Glomerular visceral epithelial cell (primary cell): ENCODE data around the gene CSF2.

Experiments used
- DNase-seq: peaks from one replicate; pipeline ENCODE4 v3.0.0-alpha.2; 2016; ENCODE audit errors: extremely low spot score

CSF2 gene

DNA sequence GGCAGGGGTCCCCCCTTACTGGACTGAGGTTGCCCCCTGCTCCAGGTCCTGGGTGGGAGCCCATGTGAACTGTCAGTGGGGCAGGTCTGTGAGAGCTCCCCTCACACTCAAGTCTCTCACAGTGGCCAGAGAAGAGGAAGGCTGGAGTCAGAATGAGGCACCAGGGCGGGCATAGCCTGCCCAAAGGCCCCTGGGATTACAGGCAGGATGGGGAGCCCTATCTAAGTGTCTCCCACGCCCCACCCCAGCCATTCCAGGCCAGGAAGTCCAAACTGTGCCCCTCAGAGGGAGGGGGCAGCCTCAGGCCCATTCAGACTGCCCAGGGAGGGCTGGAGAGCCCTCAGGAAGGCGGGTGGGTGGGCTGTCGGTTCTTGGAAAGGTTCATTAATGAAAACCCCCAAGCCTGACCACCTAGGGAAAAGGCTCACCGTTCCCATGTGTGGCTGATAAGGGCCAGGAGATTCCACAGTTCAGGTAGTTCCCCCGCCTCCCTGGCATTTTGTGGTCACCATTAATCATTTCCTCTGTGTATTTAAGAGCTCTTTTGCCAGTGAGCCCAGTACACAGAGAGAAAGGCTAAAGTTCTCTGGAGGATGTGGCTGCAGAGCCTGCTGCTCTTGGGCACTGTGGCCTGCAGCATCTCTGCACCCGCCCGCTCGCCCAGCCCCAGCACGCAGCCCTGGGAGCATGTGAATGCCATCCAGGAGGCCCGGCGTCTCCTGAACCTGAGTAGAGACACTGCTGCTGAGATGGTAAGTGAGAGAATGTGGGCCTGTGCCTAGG lies at the start of gene CSF2:
Gene CSF2 (plus strand): TSS at position 559 of the 783 bp plus-strand sequence. CDS start 35 bp downstream, at position 594.
- peak; percentile 81 for DNase-seq

DNA sequence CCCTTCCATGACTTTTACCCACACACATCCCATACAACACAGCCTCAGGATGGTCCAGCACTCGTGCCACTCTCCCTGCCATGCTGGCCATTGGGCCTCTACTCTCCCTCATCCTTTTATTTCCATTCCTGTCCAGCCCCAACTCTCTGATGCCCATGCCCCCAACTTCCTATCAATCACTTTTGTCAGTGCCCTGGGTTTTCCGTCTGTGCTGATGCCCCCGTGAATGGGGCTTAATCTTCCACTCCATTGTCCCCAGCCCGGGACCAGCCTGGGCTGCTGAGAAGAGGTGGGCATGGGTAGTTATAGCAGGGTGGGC lies 49.5 kb upstream of the CSF2 start:
- no peak for DNase-seq

DNA sequence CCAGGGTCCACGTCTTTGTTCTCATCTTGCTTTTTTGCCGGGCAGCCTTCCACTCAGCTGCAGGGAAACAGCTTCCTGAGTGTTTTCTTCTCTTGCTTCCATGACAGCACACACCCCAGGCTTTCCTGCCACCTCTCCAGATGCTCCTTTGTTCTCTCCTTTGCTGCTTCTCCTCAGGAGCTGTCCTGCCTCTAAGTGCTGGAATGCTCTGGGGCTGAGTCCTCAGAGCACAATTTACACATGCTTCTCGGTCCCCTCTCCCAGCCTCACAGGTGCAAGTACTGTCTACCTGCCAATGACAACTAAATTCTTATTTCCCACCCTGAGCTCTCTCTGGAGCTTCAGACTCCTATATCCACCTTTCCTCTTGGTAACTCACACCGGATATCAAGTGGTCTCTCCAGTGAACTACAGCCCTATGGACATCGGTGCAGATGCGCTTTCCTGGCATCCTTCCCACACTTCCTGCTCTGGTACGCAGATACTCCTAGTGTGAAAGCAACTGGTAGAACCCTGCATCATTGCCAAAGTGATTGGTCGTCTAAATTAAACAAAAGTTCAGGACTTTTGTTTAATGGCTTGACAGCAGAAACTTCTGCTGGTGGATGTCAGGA lies 48.7 kb upstream of the CSF2 start:
- DNase-seq, result no peak

DNA sequence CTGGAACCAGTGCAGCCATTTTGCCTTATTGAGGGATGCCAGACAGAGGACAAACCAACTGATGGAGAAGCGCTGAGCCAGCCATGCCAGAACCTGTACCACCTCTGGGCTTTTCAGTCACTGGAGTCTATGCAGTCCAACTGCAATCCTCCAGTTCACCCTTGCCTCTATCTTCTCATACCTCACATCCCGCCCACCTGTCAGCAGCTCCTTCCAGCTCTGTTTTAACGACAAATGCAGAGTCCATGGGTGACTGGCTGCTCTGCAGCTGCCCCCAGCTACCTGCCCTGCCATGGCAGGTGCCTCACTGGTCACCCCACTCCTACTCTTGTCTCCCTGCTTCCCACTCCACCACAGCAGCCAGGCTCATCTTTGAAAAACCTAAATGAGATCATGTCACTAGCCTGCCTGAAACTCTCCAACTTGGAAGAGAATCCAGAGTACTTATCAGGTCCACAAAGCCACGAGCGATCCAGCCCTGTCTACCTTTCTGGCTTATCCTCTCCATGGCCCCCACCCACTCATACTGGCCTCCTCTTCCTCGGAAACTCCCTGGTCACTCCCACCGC lies 48.1 kb upstream of the CSF2 start:
- no peak for DNase-seq

DNA sequence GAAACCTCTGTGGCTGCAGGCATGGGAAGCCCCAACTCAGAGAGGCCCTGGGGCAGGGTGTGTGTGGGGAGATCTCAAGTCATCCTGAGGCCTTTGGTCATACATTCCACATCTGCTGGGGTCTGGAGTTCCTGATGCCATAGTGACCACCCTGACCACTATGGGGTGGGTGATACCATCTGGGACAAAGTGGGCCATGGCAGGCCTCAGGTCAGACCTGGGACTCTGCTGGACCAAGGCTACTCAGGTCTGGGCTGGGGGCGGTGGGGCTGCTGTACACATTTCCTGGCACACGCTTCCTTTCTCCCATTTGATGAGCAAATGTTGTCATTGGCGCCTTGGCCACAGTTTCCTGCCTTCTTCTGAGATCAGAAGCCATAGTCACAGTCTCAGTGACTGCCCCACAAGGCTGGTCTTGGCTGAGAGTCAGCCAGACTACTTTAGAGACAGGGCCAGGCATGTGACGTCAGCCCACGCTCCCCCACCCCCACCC lies 47.0 kb upstream of the CSF2 start:
- DNase-seq, result no peak

DNA sequence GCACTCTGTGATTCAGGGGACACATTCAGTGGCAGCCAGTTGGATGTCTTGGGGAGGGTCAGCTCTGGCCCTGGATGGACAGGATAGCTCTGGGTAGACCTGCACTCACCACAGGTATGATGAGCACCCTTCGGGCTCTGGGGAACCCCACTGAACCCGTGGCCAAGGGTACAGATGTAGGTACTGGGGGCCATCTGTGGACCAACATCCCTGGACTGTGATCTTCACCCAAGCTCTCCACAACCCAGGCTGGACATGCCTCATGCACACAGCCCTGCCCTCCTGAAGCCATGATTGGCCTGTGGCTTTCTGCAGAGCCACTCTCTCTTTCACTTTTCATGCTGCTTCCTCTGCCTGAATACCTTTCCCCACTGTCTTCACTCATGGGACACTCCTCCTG lies 46.6 kb upstream of the CSF2 start:
- no peak for DNase-seq

DNA sequence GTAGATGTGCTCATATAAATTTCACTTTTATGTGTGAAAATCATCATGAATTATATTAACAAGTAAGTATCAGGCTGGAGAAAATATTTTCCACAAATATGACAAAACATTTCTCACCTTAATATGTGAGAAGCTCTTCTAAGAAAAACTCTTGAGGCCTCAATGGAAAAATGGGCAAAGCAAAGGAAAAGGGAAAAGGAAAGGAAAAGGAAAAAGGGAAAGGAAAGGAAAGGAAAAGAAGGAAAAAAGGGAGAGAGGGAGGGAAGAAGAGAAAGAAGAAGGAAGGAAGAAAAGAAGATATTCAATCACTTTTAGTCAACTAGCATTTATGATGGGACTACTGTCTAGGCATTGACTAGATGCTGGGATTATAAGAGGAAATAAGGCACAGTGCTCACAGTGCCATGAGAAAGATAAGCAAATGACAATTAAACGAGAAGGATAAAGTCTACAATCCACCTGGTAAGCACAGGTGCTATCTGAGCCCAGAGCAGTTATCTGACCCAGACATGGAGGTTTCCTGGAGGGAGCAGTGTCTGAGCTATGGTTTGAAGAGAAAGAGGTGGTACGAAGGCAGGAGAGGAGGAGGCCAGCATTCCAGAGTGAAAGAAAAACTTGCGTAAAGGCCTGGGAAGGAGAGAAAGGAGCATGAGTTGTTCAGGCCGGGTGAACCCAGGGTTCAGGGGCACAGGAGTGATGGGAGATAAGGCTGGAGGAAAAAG lies 43.8 kb upstream of the CSF2 start:
- DNase-seq, result no peak

DNA sequence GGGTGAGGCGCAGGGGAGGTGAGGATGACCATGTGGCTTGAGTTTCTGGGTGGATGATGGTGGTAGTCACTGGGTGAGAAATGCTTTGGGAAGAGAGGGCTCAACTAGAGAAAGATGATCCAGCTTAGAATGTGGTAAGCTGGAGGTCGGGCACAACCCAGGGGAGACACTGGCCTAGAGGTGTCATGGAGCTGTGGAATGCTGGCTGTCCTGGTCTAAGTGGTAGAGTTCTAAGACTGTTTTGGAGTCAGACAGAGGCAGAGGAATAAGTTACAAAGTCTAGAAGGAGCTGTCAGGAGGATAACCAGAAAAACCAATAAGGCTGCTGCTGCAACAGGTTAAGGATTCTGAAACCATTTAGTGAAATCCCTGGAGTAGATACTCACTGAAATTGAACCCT lies 43.0 kb upstream of the CSF2 start:
- DNase-seq, result no peak

DNA sequence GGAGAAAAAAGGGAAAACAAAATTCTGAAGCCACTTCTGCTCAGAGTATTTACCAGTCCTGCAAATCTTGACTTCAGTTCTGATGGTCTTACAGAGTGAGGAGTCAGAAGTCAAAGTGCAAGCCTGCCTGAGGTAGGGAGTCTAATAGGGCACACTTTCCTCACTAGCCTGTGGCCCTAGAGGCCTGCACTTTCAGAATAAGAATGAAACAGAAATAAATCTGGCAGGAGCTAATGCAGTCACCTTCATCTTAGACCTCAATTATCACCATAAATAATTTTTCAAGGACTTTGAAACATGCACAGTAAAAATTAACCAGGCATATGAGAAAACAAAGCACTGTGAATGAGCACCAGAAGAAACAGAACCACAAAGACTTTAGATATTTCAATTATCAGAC lies 41.4 kb upstream of the CSF2 start:
- no peak for DNase-seq

DNA sequence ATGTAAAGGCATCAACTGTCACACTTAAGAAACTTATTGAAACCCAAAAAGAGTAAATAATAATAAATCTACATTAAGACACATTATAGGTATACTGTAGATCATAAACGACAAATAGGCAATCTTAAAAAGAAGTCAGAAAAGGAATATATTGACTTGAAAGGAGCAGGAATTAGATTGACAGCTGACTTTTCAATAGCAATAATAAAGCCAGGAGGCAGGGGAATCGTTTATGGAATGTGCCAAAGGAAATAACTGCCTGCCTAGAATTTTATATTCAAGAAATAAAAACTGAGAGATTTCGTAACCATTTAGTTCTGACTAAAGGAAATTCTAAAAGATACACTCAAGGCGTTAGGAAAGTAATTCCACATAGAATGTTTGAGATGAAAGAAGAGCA lies 40.5 kb upstream of the CSF2 start:
- DNase-seq, result no peak

DNA sequence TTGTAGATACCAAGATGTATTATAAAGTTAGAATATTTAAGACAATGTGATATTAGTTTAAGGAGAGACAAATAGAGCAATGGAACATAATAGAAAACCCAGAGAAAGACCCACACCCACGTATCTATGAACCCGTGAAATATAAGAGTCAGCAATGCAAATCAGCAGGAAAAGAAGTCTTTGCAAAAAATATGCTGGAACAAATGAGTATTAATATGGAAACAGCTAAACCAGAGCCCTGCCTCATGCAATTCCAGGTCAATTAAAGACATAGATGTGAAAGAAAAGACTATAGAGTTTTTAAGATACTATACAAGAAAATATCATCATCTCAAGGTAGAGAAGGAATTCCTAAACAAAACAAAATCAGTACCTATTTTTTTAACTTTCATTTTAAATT lies 36.2 kb upstream of the CSF2 start:
- no peak for DNase-seq

DNA sequence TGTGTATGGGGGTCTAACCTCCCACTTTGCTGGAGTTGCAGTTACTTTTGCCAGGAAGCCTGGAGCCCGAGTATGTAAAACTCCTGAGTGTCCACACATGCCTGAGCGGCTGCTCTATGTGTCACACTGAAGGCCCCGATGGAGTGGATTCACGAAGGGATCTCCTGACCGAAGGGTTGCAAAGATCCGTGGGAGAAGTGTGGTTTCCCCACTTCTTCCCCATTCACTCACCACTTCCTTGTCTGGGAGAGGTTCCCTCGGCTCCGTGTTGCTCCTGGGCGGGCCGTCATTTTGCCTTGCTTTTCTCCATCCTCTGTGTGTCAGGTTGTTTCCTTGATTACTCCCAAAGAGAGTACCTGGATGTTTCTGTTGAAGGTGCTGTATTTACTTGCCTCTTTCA lies 29.4 kb upstream of the CSF2 start:
- no peak for DNase-seq

DNA sequence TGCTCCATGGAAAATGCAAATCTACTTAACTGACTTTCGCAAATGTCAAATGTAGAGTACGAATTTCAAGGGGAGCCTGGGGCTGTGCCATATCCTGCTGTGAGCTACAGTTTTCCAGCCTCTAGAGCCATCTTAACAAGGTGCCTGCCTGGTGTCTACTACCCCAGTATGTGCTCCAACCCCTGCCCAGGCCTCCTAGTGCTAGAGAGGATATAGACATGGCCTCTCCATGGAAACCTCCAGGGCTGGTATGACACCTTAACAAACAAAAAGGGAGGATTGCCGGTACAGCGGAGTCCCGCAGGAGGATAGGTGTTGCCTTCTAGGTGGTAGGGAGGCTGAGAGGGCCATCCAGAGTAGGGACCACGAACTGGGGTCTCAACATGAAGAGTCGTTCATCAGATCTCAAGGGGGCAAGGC lies 26.7 kb upstream of the CSF2 start:
- no peak for DNase-seq

DNA sequence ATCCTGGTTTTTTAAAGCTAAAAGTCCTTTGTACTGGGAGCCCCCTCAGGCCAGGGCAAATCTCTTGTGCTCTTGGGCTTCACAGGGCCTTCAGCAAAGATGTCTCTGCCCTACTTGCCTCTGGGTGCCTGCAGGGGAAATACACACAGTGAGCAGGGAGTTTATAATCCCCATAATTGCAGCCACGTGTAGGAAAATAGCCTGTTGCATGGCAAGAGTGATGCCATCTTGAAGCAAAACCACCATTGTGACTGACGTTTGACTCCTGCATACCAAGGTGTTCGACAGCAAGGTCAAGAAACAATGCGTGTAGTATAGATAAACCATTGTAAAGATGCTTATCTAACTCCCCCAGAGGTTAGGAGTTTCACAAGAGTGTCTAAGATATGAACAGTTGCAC lies 24.5 kb upstream of the CSF2 start:
- DNase-seq, result no peak

DNA sequence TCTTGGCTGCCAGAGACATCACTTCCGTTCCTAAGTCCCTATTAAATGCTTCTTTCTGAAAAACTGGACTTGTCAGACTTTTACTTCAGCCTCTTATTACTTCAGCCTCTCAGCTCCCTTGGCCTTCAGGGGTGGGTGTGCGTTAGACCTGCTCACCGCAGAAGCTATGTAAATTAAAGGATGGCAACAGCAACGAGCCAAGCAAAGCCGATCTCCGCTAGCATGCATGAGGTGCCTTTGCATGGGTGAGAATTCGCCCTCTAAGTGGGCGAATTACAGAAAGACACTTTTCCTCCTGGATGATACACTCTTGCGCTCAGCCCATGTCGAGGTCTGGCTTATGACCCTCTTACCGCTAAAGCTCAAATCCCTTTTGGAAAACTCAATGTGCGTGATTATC lies 24.0 kb upstream of the CSF2 start:
- DNase-seq, result no peak

DNA sequence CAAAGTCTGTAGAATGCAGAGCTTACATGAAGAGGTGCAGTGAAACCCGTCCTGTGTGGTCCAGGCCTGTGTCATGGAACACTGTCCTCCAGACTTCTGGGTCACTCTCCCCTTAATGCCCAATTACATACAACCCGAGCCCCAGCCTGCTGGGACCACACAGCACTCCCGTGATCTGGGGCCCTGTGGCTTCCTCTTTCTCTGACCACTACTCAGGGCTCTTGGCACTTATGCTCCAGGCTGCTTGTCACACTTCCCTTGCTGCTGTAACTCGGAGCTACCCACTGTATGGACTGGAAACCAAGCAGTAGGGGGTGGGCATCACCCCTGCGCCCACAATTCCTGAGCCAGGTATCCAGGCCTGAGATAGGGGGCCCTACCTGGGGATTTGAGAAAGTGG lies 23.5 kb upstream of the CSF2 start:
- no peak for DNase-seq

DNA sequence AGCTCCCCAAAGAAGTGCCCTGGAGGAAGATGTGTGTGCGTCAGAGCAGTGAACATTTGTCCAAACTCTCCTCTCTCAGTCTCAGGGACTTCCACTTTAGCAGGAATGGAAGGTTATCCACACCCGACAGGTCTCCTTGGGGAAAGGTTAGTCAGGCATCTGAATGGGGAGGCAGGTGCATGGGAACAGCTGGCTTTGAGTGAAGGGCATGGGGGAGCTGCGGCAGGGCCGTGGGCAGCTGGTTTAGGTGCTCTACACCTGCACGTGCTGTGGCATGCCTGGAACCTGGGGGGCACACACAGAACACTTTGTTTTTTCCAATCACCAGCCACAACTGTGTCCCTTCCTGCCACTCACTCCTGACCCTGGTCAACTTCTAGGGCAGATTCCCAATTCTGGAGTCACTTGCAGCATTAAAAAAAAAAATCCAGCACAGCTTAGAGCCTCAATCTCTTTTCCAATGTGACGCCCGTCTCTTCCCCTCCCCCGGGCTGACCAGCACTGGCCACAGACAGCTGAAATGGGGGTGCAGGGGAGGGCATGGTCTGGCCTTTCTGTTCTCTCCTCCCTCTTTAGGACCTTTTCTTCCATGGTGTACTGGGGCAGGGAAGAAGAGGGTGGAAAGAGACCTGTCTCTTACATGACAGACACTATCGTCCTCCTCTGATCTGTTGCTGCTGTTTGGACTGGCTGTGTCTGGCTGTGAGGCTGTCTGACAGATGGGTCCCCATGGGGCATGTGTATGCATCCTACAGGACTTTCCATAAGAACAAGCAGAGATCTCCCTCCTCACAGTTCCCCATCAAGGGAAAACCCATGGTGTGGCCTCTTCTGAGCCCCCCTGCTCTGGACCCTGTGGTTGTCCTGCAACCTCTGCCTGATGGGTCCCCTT lies 22.7 kb upstream of the CSF2 start:
- no peak for DNase-seq

DNA sequence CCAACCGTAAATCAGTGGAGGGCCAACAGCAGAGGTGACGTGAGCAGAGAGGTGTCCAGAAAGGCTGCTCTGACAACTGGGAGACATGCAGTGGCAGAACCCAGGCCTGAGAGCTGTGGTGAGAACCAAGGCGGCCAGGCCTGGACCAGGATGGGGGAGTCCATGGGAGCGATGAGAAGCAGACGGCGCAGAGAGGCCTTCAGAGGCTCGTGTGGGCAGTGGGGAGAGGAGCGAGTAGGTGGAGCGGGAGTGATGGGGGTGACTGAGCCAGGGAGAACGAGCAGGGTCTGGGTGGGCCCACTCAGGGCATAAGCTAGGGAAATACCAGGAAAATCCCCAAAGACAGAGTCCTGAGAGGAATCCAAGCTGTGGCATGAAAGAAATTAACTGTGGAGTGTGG lies 21.1 kb upstream of the CSF2 start:
- DNase-seq, result no peak

DNA sequence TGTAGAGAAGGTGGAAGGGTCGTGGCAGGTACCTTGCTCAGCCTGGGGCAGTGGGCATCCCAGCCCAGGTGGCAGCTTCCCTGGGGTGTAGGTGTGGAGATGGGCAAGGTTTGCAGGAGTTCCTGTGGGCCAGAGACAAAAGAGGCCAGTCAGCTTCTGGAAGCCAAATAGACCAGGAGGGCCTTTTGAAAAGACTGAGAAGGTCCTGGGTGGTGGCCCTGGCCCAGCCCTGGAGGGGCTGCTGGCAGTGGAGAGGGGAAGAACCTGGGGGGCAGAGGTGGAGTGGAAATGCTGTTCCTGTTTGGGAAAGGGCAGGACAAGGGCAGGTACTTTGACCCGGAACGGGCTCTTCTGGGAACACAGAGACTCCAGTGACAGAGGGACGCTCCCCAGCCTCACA lies 20.1 kb upstream of the CSF2 start:
- DNase-seq, result no peak

DNA sequence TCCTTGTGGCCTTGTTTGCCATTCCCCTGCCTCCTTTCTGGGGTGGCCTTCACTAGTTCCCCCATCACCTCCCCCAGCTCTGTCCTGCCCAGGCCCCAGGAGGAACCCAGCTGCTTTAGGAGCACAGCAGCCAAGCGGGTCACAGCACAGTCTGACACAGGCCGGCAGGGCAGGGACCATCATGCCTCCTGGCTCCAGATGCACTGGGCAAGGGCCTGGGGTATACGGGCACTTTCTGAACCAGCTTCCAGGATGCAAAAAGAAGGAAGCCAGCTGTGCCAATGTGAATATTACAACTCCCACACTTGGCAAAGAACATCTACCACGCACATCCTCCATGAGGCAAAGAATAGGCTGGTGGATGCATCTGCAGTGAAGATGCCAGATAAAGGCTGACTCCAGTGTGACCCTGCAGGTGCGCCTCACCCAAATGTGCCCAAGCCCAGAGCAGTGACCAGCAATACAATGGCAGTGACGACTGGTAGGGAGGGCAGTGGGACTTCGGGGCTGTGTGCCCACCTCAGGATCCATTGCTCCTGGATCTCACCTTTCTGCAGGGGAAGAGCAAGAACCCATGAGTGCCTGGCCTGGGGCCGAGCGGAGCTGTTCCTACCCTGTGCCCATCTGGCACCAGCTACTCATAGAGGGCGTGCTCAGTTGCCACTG lies 19.4 kb upstream of the CSF2 start:
- DNase-seq, result no peak
